Measurements from ENCODE around the gene DRG1.
"Not testable (repeated sequence)": the region's sequence is repeated elsewhere in the genome, so short reads cannot be mapped to it uniquely, and the experiment has no call there.

DRG1 gene

DNA sequence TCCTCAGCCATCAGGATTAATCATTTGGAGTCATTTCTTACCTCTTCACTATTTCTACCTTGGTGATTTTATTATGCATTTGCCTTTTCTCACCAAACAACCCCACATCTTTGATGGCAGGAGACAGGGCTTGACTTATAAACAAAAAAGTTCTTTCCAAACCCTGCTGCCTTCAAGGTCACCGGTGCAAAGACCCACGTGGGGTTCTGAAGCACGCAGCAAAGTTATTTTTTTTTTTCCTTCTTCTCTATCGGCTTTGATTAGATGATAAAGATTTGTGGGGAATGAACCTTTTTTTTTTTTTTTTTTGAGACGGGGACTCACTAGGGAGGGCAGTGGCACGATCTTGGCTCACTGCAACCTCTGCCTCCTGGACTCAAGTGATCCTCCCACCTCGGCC, 44.1 kb downstream of the DRG1 start:
- DNase-seq, result no peak

GRCh38 chr22:31445642-31446041, 46.2 kb downstream of the DRG1 start:
- no peak for DNase-seq

GRCh38 chr22:31446208-31446607, 46.8 kb downstream of the DRG1 start:
- DNase-seq, result no peak

GRCh38 chr22:31446767-31447166, 47.4 kb downstream of the DRG1 start:
- DNase-seq, result no peak

GRCh38 chr22:31447337-31447736, 47.9 kb downstream of the DRG1 start:
- no peak for DNase-seq

- DNase-seq, result no peak
Observed at GRCh38 chr22:31448382-31448781, 49.0 kb downstream of the DRG1 start.

GRCh38 chr22:31449506-31449905, 50.1 kb downstream of the DRG1 start:
- no peak for DNase-seq

- no peak for DNase-seq
Observed at GRCh38 chr22:31451709-31452571, 52.5 kb downstream of the DRG1 start.

DNA sequence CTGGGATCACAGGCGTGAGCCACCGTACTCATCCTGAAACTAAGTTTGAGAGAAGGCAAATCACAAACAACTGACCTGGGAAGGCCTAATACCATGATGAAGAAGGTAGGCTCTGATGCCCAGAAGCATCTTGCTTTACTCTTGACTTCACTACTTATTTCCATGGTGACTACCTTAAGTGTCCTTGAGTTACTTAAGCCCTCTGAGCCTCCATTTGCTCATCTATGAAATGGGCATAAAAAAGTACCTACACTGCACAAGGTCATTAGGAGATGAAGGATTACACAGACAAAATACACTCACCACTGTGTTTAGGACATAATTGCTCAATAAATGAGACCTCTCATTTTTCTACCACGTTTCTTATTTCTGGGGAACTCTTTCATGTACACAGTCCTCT, 62.3 kb downstream of the DRG1 start:
- no peak for DNase-seq

DNA sequence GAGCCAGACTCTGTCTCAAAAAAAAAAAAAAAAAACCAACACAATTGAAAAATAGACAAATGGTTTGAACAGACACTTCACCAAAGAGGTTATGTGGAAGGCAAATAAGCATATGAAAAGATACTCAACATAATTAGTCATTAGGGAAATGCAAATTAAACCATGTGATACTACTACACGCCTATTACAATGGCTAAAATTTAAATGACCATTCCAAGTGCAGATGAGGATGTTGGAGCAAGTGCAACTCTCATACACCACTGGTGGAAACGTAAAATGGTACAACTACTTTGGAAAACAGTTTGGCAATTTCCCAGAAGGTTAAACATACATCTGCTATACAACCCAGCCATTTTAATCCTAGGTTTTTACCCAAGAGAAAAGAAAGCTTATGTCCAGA, 65.9 kb downstream of the DRG1 start:
- DNase-seq, result no peak

GRCh38 chr22:31474743-31475142, 75.3 kb downstream of the DRG1 start:
- no peak for DNase-seq

DNA sequence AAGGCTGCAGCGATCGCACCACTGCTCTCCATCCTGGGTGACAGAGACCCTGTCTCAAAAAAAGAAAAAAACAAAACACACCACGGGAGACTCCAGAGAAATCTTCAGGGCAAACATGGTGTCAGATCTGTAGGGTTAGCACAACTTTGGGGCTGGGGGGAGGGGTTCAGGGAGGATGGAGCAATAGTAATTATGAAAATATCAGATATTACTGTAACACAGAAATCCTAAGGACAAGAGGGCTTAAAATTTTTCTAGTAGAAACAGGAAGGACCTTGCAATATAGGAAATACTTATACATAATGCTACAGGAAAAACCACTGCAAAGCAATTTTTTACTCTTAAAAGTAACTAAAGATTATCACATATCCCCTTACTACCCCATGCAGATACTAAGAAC, 76.4 kb downstream of the DRG1 start:
- DNase-seq, result no peak

GRCh38 chr22:31477329-31477728, 77.9 kb downstream of the DRG1 start:
- no peak for DNase-seq

- DNase-seq, result no peak
Observed at GRCh38 chr22:31481129-31481528, 81.7 kb downstream of the DRG1 start.

GRCh38 chr22:31482470-31482869, 83.1 kb downstream of the DRG1 start:
- not testable (repeated sequence) for DNase-seq

Measured in femur (tissue), 1 donor.